CD14-positive monocyte (primary cell): Measurements from ENCODE around the gene FXYD3. TPM values are rescaled to one million over a fixed set of nuclear protein-coding genes. Genes with fewer than 3 reads are reported as not detected.

Experiments
- DNase-seq, 3 donors: peaks; one replicate each; pipeline ENCODE4 v3.0.0-alpha.2; 2011 to 2022
- H2AFZ ChIP-seq: 2 replicates; pipeline ENCODE4 v1.6.0; 2012; ENCODE audit warnings: mild to moderate bottlenecking, low read depth, low read length, inconsistent platforms; ENCODE audit not compliant: insufficient read depth, poor library complexity, severe bottlenecking
- H3K27ac ChIP-seq, 2 donors: 1 replicate in 1 of 2; 2 replicates in 1 of 2; pipeline ENCODE4 v1.5.1; 2012 to 2013; ENCODE audit warnings: low read length in 2 of 2, control low read depth in 1 of 2, inconsistent platforms in 1 of 2, low read depth in 1 of 2, mild to moderate bottlenecking in 1 of 2
- H3K27me3 ChIP-seq, 2 donors: one replicate each; pipeline versions ENCODE4 v1.6.0 to v1.6.1; 2011 to 2013; ENCODE audit warnings: low read length in 2 of 2; ENCODE audit not compliant: control insufficient read depth in 2 of 2, insufficient read depth in 2 of 2
- H3K36me3 ChIP-seq, 2 donors: replicated peaks in 1 of 2; 1 replicate in 1 of 2; 2 replicates in 1 of 2; pipeline versions ENCODE4 v1.5.1 to v1.6.1; 2012 to 2013; ENCODE audit warnings: low read length in 2 of 2, control low read depth in 1 of 2, inconsistent platforms in 1 of 2, mild to moderate bottlenecking in 1 of 2; ENCODE audit not compliant: insufficient read depth in 2 of 2, control insufficient read depth in 1 of 2
- H3K4me1 ChIP-seq, 2 donors: 1 replicate in 1 of 2; 2 replicates in 1 of 2; pipeline versions ENCODE4 v1.5.1 to v1.6.1; 2012 to 2013; ENCODE audit warnings: low read length in 2 of 2, control low read depth in 1 of 2, inconsistent platforms in 1 of 2, mild to moderate bottlenecking in 1 of 2, moderate library complexity in 1 of 2; ENCODE audit not compliant: insufficient read depth in 2 of 2, control insufficient read depth in 1 of 2
- H3K4me2 ChIP-seq: replicated peaks from 2 replicates; pipeline ENCODE3; 2012; ENCODE audit warnings: low read length, moderate library complexity, mild to moderate bottlenecking; ENCODE audit not compliant: poor library complexity, severe bottlenecking; ENCODE audit errors: extremely low read depth
- H3K4me3 ChIP-seq, 3 experiments: fragments of 200-600 bp in 1 of 3; sonication (generic) in 1 of 3; replicated peaks in 1 of 3; 1 replicate in 2 of 3; 2 replicates in 1 of 3; pipeline ENCODE4 v1.5.1; 2011 to 2013; ENCODE audit warnings: low read length in 3 of 3, mild to moderate bottlenecking in 3 of 3, control low read depth in 2 of 3, low read depth in 2 of 3, inconsistent platforms in 1 of 3, moderate library complexity in 1 of 3
- H3K79me2 ChIP-seq: 2 replicates; pipeline ENCODE4 v1.6.0; 2012; ENCODE audit warnings: mild to moderate bottlenecking, control low read depth, inconsistent platforms, low read length, moderate library complexity; ENCODE audit not compliant: insufficient read depth
- H3K9ac ChIP-seq: 2 replicates; pipeline ENCODE4 v1.6.0; 2017; ENCODE audit warnings: low read length, mild to moderate bottlenecking; ENCODE audit not compliant: insufficient read depth, poor library complexity, severe bottlenecking
- H3K9me3 ChIP-seq, 2 donors: replicated peaks in 1 of 2; 1 replicate in 1 of 2; 2 replicates in 1 of 2; pipeline versions ENCODE4 v1.5.1 to v1.6.1; 2012 to 2013; ENCODE audit warnings: low read length in 2 of 2, control low read depth in 1 of 2; ENCODE audit not compliant: control insufficient read depth in 1 of 2, insufficient read depth in 1 of 2
- H4K20me1 ChIP-seq: 2 replicates; pipeline ENCODE4 v1.6.0; 2012; ENCODE audit warnings: mild to moderate bottlenecking, low read length, control low read depth, moderate library complexity; ENCODE audit not compliant: insufficient read depth
- H3K27ac Mint-ChIP-seq, 7 donors: one replicate each; pipeline ENCODE4 v1.8.0; 2020; ENCODE audit warnings: mild to moderate bottlenecking in 7 of 7, mixed read lengths in 7 of 7, moderate library complexity in 6 of 7, inconsistent platforms in 2 of 7
- H3K27me3 Mint-ChIP-seq, 3 donors: one replicate each; pipeline ENCODE4 v1.8.0; 2021 to 2022; ENCODE audit warnings: low read depth in 3 of 3, mild to moderate bottlenecking in 3 of 3, mixed read lengths in 3 of 3, moderate library complexity in 3 of 3, inconsistent platforms in 1 of 3
- H3K36me3 Mint-ChIP-seq, 2 donors: one replicate each; pipeline ENCODE4 v1.8.0; 2020; ENCODE audit warnings: mixed read lengths in 2 of 2, inconsistent platforms in 1 of 2, mild to moderate bottlenecking in 1 of 2
- H3K4me1 Mint-ChIP-seq: one replicate; pipeline ENCODE4 v1.8.0; 2020; ENCODE audit warnings: mild to moderate bottlenecking, mixed read lengths
- H3K4me3 Mint-ChIP-seq, 2 donors: one replicate each; pipeline ENCODE4 v1.8.0; 2020; ENCODE audit warnings: mild to moderate bottlenecking in 2 of 2, mixed read lengths in 2 of 2, moderate library complexity in 1 of 2
- H3K9me3 Mint-ChIP-seq, 7 donors: one replicate each; pipeline ENCODE4 v1.8.0; 2020 to 2022; ENCODE audit warnings: mixed read lengths in 7 of 7, mild to moderate bottlenecking in 6 of 7, moderate library complexity in 6 of 7, inconsistent platforms in 2 of 7
- WGBS: methylation state at CpG from one replicate; pipeline ENCODE4 v1.1.5; 2013; ENCODE audit warnings: missing lambda C conversion rate; ENCODE audit not compliant: insufficient coverage; 5-methylcytosine and 5-hydroxymethylcytosine counted together
- intact Hi-C, 2 donors: fragments of 100-400 bp; cut with micrococcal nuclease; formaldehyde crosslinking; loops; one replicate each; pipeline versions ENCODE4 v1.15.0 to v1.15.1; 2023
- polyA plus RNA-seq, 3 donors: library from polyadenylated mRNA; depleted of rRNA in 1 of 3; unstranded in 2 of 3; stranded (reverse) in 1 of 3; fragments of 300-500 nt in 2 of 3; fragments of >200 nt in 1 of 3; fragmentation: Illumina TruSeq in 2 of 3; gene quantifications; 1 replicate in 2 of 3; 2 replicates in 1 of 3; pipeline ENCODE4 v1.2.3, GENCODE V29; 2012 to 2021
- TF ChIP-seq, protein P1 (sequence below): fragments of 200-600 bp; IDR thresholded peaks from one replicate; pipeline ENCODE4 v1.8.0; 2022; ENCODE audit warnings: antibody characterized with exemption, mild to moderate bottlenecking

Gene FXYD3
- polyA plus RNA-seq, 3 donors = not detected

- no peak overlapping the region for H3K27ac Mint-ChIP-seq
- intact Hi-C loops = loop anchor here in 1 of 2 donors (10.0 kb wide), 1 partner anchor 156 kb away; no protein-coding TSS in a partner anchor
- H3K4me1 Mint-ChIP-seq = peaks cover 6% of the 10 kb centered on the region
Measured at GRCh38 chr19:35130761-35131720, 15.4 kb downstream of the FXYD3 start.

GRCh38 chr19:35132254-35132653, 16.6 kb downstream of the FXYD3 start:
- no peaks in the 10 kb centered on the region for H3K36me3 Mint-ChIP-seq
- Histone ChIP-seq H3K4me1 (peaks cover 5% of the 10 kb centered on the region in 2 donors), H3K27ac (no peak overlapping the region), H3K4me3 (no peak overlapping the region), H3K27me3 (no peaks in the 10 kb centered on the region), H3K36me3 (no peaks in the 10 kb centered on the region), H4K20me1 (no peaks in the 10 kb centered on the region), H3K9me3 (no peaks in the 10 kb centered on the region), H3K79me2 (no peaks in the 10 kb centered on the region), H3K4me2 (no peak overlapping the region), H2AFZ (no peak overlapping the region), H3K9ac (no peak overlapping the region)
- H3K4me3 Mint-ChIP-seq = no peak overlapping the region
- TF ChIP-seq, protein P1, sequence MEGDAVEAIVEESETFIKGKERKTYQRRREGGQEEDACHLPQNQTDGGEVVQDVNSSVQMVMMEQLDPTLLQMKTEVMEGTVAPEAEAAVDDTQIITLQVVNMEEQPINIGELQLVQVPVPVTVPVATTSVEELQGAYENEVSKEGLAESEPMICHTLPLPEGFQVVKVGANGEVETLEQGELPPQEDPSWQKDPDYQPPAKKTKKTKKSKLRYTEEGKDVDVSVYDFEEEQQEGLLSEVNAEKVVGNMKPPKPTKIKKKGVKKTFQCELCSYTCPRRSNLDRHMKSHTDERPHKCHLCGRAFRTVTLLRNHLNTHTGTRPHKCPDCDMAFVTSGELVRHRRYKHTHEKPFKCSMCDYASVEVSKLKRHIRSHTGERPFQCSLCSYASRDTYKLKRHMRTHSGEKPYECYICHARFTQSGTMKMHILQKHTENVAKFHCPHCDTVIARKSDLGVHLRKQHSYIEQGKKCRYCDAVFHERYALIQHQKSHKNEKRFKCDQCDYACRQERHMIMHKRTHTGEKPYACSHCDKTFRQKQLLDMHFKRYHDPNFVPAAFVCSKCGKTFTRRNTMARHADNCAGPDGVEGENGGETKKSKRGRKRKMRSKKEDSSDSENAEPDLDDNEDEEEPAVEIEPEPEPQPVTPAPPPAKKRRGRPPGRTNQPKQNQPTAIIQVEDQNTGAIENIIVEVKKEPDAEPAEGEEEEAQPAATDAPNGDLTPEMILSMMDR = no peak
- peaks cover 3 to 8% (median 4%) of the 10 kb centered on the region in 3 donors for H3K27me3 Mint-ChIP-seq
- peaks cover 8% of the 10 kb centered on the region for H3K4me1 Mint-ChIP-seq
- peaks cover 0 to 3% (median 0%) of the 10 kb centered on the region in 7 donors for H3K9me3 Mint-ChIP-seq
- H3K27ac Mint-ChIP-seq = no peak overlapping the region
- no peak for DNase-seq
- intact Hi-C loops = loop anchor here in 1 of 2 donors (10.0 kb wide), 1 partner anchor 157 kb away; no protein-coding TSS in a partner anchor

More at GRCh38 chr19:35130761-35131720, 15.4 kb downstream of the FXYD3 start:
- Histone ChIP-seq H2AFZ (no peak overlapping the region), H3K27me3 (no peaks in the 10 kb centered on the region), H3K9me3 (no peaks in the 10 kb centered on the region), H3K36me3 (no peaks in the 10 kb centered on the region), H3K79me2 (no peaks in the 10 kb centered on the region), H3K4me1 (peaks cover 5% of the 10 kb centered on the region in 2 donors), H4K20me1 (no peaks in the 10 kb centered on the region), H3K9ac (no peak overlapping the region), H3K4me3 (no peak overlapping the region), H3K4me2 (no peak overlapping the region), H3K27ac (no peak overlapping the region)
- WGBS = 91% methylated on average over 16 of the region's 31 CpGs
- H3K9me3 Mint-ChIP-seq = peaks cover 0 to 3% (median 0%) of the 10 kb centered on the region in 7 donors
- no peak overlapping the region for H3K4me3 Mint-ChIP-seq
- TF ChIP-seq, protein P1 = no peak
- H3K36me3 Mint-ChIP-seq = no peaks in the 10 kb centered on the region
- DNase-seq = no peak
- H3K27me3 Mint-ChIP-seq = peaks cover 2 to 4% (median 3%) of the 10 kb centered on the region in 3 donors
